ENCODE data around the gene RASGRP2. TPM values are rescaled to one million over a fixed set of nuclear protein-coding genes. Genes with fewer than 3 reads are reported as not detected.

RASGRP2 gene
- total RNA-seq, 2 donors from 2014 or later, result 13.3 to 28.7 TPM

DNA sequence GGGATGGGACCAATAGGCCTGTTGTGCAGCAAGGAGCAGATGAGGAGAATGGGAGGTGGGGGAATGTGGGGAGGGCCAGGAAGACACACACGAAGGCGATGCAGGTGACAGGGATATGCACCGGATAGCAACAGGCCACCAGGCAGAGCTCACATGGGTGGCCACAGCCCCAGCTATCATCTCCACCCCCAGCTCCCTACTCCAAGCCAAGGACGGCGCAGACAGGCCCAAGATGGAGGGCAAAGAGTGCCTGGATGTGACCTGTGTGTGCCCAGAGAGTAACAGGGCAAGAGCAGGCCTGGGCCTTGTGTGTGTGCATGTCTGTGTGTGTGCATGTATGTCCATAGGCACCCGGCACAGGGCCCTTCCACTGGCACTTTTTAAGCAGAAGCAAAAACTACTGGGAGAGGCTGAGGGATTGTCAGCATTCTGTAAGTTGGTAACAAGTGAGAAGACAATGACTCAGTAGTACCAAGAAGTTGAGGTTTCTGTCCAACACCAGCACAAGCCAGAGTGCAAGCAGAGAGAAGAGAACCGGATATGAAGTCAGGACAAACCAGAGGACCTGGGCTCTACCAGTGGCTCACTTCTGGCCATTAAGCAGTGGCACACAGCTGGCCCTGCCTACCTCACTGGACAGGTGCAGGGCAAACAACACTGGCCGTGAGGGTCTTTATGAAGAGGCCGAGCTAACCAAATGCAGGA lies 57.3 kb downstream of the RASGRP2 start:
- H3K9me3 ChIP-seq, result no peaks in the 10 kb centered on the region
- H3K27me3 ChIP-seq (replicated peaks; ENCODE audit: insufficient read depth), result no peaks in the 10 kb centered on the region
- TF ChIP-seq POLR2AphosphoS5 (IDR thresholded peaks at IDR 0.05), result no peak
- no peak for TF ChIP-seq CTCF (IDR thresholded peaks at IDR 0.05)
- TF ChIP-seq POLR2A (IDR thresholded peaks at IDR 0.05), result no peak
- H3K4me3 ChIP-seq, result no peak overlapping the region
- no peaks in the 10 kb centered on the region for H3K4me1 ChIP-seq (replicated peaks)
- no peak for DNase-seq (ENCODE audit: low spot score)
- H3K36me3 ChIP-seq, result no peaks in the 10 kb centered on the region
- intact Hi-C loops (cut with DNase I), result no loop called here
- 94% methylated on average over 9 of the region's 9 CpGs for WGBS
- H3K27ac ChIP-seq, result no peak overlapping the region

DNA sequence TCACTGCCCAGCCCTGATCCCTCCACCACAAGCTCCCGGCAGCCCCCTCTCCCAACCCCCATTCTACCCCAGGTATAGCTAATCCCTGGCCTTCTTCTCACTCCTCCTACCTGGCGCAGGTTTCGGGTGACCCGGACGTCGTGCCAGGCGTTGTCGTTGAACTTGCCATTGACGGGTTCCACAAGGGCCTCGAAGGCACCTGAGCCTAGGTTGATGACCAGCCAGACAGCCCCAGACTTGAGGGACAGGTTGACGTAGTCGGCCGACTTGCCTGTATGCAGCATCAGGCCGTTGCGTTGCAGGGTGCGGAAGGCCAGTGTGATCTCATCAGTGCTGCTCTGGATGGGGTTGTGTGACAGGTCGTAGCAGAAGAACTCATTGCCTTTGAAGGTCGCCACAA lies 58.4 kb downstream of the RASGRP2 start:
- no peak overlapping the region for H3K27ac ChIP-seq
- 97% methylated on average over 18 of the region's 18 CpGs for WGBS
- H3K27me3 ChIP-seq (replicated peaks; ENCODE audit: insufficient read depth), result no peaks in the 10 kb centered on the region
- H3K36me3 ChIP-seq, result no peaks in the 10 kb centered on the region
- H3K4me3 ChIP-seq, result no peak overlapping the region
- intact Hi-C loops (cut with DNase I), result no loop called here
- H3K9me3 ChIP-seq, result no peaks in the 10 kb centered on the region
- DNase-seq (ENCODE audit: low spot score), result no peak
- no peaks in the 10 kb centered on the region for H3K4me1 ChIP-seq (replicated peaks)
- TF ChIP-seq POLR2A (IDR thresholded peaks at IDR 0.05), result no peak
- no peak for TF ChIP-seq POLR2AphosphoS5 (IDR thresholded peaks at IDR 0.05)
- TF ChIP-seq CTCF (IDR thresholded peaks at IDR 0.05), result no peak

- no peaks in the 10 kb centered on the region for H3K4me1 ChIP-seq (replicated peaks)
- intact Hi-C loops (cut with DNase I), result no loop called here
- H3K36me3 ChIP-seq, result no peaks in the 10 kb centered on the region
- H3K27ac ChIP-seq, result no peak overlapping the region
- H3K27me3 ChIP-seq (replicated peaks; ENCODE audit: insufficient read depth), result no peaks in the 10 kb centered on the region
- WGBS, result 45% methylated on average over 8 of the region's 8 CpGs
- H3K9me3 ChIP-seq, result no peaks in the 10 kb centered on the region
- no peak for TF ChIP-seq CTCF (IDR thresholded peaks at IDR 0.05)
- TF ChIP-seq POLR2A (IDR thresholded peaks at IDR 0.05), result no peak
- TF ChIP-seq POLR2AphosphoS5 (IDR thresholded peaks at IDR 0.05), result no peak
- H3K4me3 ChIP-seq, result no peak overlapping the region
- DNase-seq (ENCODE audit: low spot score), result no peak
Observed at GRCh38 chr11:64684357-64684756, 59.6 kb downstream of the RASGRP2 start.

GRCh38 chr11:64681171-64681570 lies 62.8 kb downstream of the RASGRP2 start:
- H3K4me1 ChIP-seq (replicated peaks), result no peaks in the 10 kb centered on the region
- H3K27ac ChIP-seq, result no peak overlapping the region
- no peak overlapping the region for H3K4me3 ChIP-seq
- no peaks in the 10 kb centered on the region for H3K9me3 ChIP-seq
- intact Hi-C loops (cut with DNase I), result no loop called here
- no peaks in the 10 kb centered on the region for H3K36me3 ChIP-seq
- no peaks in the 10 kb centered on the region for H3K27me3 ChIP-seq (replicated peaks; ENCODE audit: insufficient read depth)
- DNase-seq (ENCODE audit: low spot score), result no peak
- TF ChIP-seq POLR2AphosphoS5 (IDR thresholded peaks at IDR 0.05), result no peak
- TF ChIP-seq POLR2A (IDR thresholded peaks at IDR 0.05), result no peak
- no peak for TF ChIP-seq CTCF (IDR thresholded peaks at IDR 0.05)
- WGBS, result 64% methylated on average over 4 of the region's 4 CpGs

- TF ChIP-seq POLR2AphosphoS5 (IDR thresholded peaks at IDR 0.05) (no peak), CTCF (IDR thresholded peaks at IDR 0.05) (no peak), POLR2A (IDR thresholded peaks at IDR 0.05) (no peak)
Observed at GRCh38 chr11:64679846-64680245, 64.1 kb downstream of the RASGRP2 start.

More at GRCh38 chr11:64679846-64680245, 64.1 kb downstream of the RASGRP2 start:
- Histone ChIP-seq H3K4me1 (replicated peaks) (no peaks in the 10 kb centered on the region), H3K27me3 (replicated peaks; ENCODE audit: insufficient read depth) (no peaks in the 10 kb centered on the region), H3K36me3 (no peaks in the 10 kb centered on the region), H3K27ac (no peak overlapping the region), H3K9me3 (no peaks in the 10 kb centered on the region), H3K4me3 (no peak overlapping the region)
- WGBS, result 60% methylated on average over 1 of the region's 2 CpGs
- no peak for DNase-seq (ENCODE audit: low spot score)
- intact Hi-C loops (cut with DNase I), result no loop called here

Data from prostate gland (tissue), 2 donors.